ENCODE results near the gene INPP4B.

DNA sequence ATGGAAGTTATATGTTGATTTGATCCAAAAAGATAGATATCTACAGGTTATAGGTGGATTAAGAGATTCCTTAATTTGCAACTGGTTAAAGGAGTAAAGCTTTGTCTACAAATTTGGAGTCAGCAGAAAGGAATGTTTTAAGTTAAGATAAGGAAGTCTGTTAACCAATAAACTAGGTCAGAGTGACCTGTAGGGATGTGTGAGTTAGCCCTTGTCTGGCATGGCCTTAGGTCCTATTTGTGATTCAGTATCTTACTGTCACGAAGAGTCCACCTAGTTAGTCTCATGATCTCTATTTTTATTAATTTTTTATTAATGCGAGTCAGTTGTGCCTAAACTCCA, 230.8 kb downstream of the INPP4B start:
- TF ChIP-seq CTCF (IDR thresholded peaks at IDR 0.05) = no peak
- TF ChIP-seq POLR2A (IDR thresholded peaks at IDR 0.05) = no peak

Data from body of pancreas (tissue), 4 donors.